Lower lobe of right lung (tissue), 2 donors: ENCODE data around the gene NRIP2. TPM values are rescaled to one million over a fixed set of nuclear protein-coding genes. Genes with fewer than 3 reads are reported as not detected.

Experiments used
- ATAC-seq, 2 donors: fragments of 200-7000 bp; cut with Tn5 transposase; one replicate each; pipeline ENCODE4 v1.9.1; 2020 to 2022; ENCODE audit warnings: mild to moderate bottlenecking in 2 of 2, moderate library complexity in 2 of 2
- DNase-seq: peaks from one replicate; pipeline ENCODE4 v3.0.0-alpha.2; 2020
- H3K27ac ChIP-seq: fragments of 200-600 bp; one replicate; pipeline ENCODE4 v1.8.0; 2022
- H3K27me3 ChIP-seq: fragments of 200-600 bp; one replicate; pipeline ENCODE4 v1.8.0; 2022; ENCODE audit warnings: low read depth
- H3K36me3 ChIP-seq: fragments of 200-600 bp; one replicate; pipeline ENCODE4 v1.8.0; 2022; ENCODE audit warnings: mild to moderate bottlenecking
- H3K4me1 ChIP-seq: fragments of 200-600 bp; one replicate; pipeline ENCODE4 v1.8.0; 2022
- H3K4me3 ChIP-seq: fragments of 200-600 bp; one replicate; pipeline ENCODE4 v1.8.0; 2022; ENCODE audit warnings: mild to moderate bottlenecking
- H3K9me3 ChIP-seq: fragments of 200-600 bp; one replicate; pipeline ENCODE4 v1.8.0; 2022
- intact Hi-C: fragments of 100-400 bp; cut with DNase I; formaldehyde crosslinking; loops from one replicate; pipeline ENCODE4 v1.11.0; 2022
- total RNA-seq: library from RNA; stranded (reverse); fragmentation: NEBNext Ultra II Directional; extraction: Animal tissue kit (Norgen Biotek cat#: 25700); gene quantifications from one replicate; pipeline ENCODE4 v1.2.1, GENCODE V29; 2021
- TF ChIP-seq, protein P1 (sequence below): fragments of 200-600 bp; IDR thresholded peaks from one replicate; pipeline ENCODE4 v1.8.0; 2022; ENCODE audit warnings: antibody characterized with exemption, mild to moderate bottlenecking
- donor health status: DM: no; HTN: yes; CAD: no; lungs with severe emphysema.

NRIP2 gene
- total RNA-seq, 1 donor from 2014 or later, result 0.77 TPM

DNA sequence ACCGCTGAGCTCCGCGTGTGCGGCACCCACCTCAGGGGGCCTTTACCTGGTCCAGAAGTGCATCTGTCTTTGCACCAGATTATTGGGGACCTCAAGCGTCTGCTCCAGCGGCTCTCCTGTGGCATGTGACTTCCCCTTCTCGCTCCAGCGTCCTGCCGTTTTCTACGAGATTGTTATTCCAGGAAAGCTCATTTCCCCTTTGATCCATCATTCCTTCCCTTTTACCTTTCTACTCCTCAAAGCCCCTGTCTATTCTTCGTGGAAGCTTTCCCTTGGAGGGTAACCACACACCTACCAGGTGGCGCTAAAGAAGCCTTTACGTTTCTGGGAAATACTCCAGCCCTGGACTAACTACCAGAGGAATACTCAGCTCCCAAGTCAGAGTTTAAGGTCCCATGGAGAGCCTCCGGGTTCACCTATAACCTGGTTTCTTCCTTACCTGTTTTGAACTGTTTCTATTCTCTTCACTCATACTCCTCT lies 38.6 kb downstream of the NRIP2 start:
- Histone ChIP-seq H3K27ac (peak overlapping the region; percentile 76), H3K27me3 (no peaks in the 10 kb centered on the region), H3K4me1 (peaks cover 29% of the 10 kb centered on the region), H3K36me3 (peaks cover 41% of the 10 kb centered on the region), H3K4me3 (peak overlapping the region; percentile 86), H3K9me3 (no peaks in the 10 kb centered on the region)
- intact Hi-C loops, result no loop called here
- no peak for DNase-seq
- ATAC-seq, result no peak
- TF ChIP-seq, protein P1, sequence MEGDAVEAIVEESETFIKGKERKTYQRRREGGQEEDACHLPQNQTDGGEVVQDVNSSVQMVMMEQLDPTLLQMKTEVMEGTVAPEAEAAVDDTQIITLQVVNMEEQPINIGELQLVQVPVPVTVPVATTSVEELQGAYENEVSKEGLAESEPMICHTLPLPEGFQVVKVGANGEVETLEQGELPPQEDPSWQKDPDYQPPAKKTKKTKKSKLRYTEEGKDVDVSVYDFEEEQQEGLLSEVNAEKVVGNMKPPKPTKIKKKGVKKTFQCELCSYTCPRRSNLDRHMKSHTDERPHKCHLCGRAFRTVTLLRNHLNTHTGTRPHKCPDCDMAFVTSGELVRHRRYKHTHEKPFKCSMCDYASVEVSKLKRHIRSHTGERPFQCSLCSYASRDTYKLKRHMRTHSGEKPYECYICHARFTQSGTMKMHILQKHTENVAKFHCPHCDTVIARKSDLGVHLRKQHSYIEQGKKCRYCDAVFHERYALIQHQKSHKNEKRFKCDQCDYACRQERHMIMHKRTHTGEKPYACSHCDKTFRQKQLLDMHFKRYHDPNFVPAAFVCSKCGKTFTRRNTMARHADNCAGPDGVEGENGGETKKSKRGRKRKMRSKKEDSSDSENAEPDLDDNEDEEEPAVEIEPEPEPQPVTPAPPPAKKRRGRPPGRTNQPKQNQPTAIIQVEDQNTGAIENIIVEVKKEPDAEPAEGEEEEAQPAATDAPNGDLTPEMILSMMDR, result no peak

DNA sequence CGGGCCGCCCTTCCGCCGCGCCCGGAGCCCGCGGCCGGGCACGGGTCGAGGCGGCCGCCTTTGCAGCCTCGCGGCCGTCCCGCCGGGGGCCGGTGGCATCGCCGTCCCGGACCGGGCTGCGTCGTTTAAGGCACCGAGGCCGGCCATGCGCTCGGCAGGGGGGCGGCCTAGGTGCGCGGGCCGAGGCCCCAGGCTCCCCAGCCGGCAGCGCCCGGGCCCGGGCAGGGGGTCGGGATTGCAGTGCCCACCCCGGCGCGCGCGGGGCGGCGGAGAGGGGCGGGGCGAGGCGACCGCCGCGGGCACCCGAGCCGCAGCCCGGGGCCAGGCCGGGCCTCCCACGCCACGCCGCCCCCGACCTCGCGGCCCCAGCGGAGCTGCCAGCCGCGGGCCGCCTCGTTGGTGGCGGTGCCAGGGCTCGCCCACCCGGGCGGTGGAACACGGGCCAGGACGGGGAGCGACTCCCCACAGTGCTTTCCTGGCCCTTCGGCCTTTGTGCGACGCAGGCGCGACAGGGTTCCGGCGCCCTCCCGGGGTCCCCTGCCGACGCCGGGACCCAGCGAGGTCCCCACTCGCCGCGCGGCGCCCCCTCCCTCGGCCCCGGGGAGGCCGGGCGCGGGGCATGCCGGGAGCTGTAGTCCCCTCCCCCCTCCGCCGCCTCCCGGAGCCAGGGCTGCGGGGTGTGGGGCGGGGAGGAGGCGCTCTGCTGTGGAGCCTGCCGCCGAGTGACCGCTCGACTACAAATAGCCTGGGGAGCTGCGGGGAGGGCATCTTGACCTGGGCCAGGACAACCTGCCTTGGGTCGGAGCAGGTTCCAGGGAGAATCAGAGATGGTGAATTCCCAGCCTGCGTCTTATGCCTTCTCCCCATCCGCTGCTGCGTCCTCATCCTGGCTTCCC lies 39.3 kb downstream of the NRIP2 start:
- intact Hi-C loops, result no loop called here
- DNase-seq (peak; percentile 82), ATAC-seq (peak; percentile 89 to 90)
- TF ChIP-seq, protein P1, result no peak
- Histone ChIP-seq H3K27ac (peak overlapping the region; percentile 76), H3K4me1 (peaks cover 29% of the 10 kb centered on the region), H3K9me3 (no peaks in the 10 kb centered on the region), H3K27me3 (no peaks in the 10 kb centered on the region), H3K4me3 (peak overlapping the region; percentile 86), H3K36me3 (peaks cover 34% of the 10 kb centered on the region)

DNA sequence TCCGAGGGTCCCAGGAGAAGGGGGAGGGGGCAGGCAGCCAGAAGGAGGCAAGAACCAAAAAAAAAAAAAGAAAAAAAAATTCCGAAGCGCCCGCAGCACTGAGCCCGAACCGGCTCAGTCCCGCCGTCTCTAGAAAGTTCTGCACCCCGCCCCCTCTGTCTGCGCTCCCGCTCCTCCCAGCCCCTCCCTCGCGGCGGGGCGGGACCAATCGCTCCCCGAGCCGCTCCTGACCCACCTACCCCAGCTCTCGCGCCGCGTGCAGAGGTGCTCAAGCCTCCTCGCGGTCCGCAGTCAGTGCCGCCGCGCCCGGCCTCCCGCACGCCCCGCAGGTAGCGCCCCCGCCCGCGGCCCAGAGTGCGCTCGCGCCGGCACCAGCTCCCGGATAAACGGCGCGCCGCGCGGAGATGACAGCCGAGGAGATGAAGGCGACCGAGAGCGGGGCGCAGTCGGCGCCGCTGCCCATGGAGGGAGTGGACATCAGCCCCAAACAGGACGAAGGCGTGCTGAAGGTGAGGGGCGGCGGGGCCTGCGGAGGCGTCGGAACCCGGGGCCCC lies 40.0 kb downstream of the NRIP2 start, which contains the start of gene FKBP4:
TSS of gene FKBP4 (plus strand) at position 235 of the 554 bp plus-strand sequence. CDS start at position 405, 170 bp downstream.
- H3K9me3 ChIP-seq, result no peaks in the 10 kb centered on the region
- peak within 1 kb of the TSS; percentile 76 for H3K27ac ChIP-seq
- H3K36me3 ChIP-seq, result peaks cover 27% of the 10 kb centered on the region
- DNase-seq (peak; percentile 92), ATAC-seq (peak; percentile 96)
- intact Hi-C loops, result no loop called here
- TF ChIP-seq, protein P1, result no peak
- peaks cover 29% of the 10 kb centered on the region for H3K4me1 ChIP-seq
- no peaks in the 10 kb centered on the region for H3K27me3 ChIP-seq
- H3K4me3 ChIP-seq, result peak within 1 kb of the TSS; percentile 86

DNA sequence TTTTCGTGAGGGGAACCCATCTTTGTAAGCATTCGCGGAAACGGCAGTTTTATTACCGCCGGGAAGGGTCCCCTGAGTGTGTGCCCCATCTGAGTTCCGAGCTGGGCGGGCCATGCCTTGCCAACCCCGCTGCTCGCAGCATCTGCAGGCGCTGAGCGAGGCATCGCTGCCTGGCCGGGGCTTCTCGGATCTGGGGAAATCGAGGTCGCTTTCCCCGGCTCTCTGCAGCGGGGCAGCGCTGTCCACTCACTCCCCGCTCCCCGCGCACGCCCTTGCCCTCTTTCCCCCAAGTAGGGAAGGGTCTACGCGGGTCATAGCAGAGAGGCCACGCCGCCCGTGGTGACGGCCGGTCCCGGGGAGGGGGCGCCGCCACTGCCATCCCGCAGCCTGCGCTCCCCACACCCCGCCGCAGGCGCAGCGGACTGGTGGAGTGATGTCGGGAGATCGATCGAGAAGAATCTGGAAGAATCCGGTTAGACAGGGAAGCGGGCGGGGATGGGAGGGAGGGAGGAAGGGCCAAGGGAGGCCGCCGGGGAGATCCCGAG lies 40.6 kb downstream of the NRIP2 start:
- ATAC-seq (peak; percentile 24 to 44), DNase-seq (peak; percentile 54)
- H3K4me3 ChIP-seq, result peak overlapping the region; percentile 86
- intact Hi-C loops, result no loop called here
- H3K27me3 ChIP-seq, result no peaks in the 10 kb centered on the region
- peaks cover 29% of the 10 kb centered on the region for H3K4me1 ChIP-seq
- H3K27ac ChIP-seq, result peak overlapping the region; percentile 46
- TF ChIP-seq, protein P1, result no peak
- no peaks in the 10 kb centered on the region for H3K9me3 ChIP-seq
- H3K36me3 ChIP-seq, result peaks cover 22% of the 10 kb centered on the region

DNA sequence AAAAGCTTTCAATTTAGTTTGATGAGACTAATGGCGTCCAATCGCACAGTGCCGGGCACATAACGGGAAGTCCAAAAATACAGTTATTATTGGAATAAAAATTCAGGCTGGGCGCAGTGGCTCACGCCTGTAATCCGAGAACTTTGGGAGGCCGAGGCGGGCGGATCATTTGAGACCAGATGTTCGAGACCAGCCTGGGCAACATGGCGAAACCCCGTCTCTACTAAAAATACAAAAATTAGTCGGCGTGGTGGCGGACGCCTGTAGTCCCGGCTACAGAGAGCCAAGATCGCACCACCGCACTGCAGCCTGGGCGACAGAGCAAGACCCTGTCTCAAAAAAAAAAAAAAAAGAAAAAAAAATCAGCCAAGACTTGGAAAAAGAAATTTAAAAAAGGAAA lies 41.3 kb downstream of the NRIP2 start:
- no peaks in the 10 kb centered on the region for H3K9me3 ChIP-seq
- peaks cover 15% of the 10 kb centered on the region for H3K36me3 ChIP-seq
- DNase-seq (no peak), ATAC-seq (no peak)
- H3K27me3 ChIP-seq, result no peaks in the 10 kb centered on the region
- no peak overlapping the region for H3K27ac ChIP-seq
- TF ChIP-seq, protein P1, result no peak
- peaks cover 29% of the 10 kb centered on the region for H3K4me1 ChIP-seq
- H3K4me3 ChIP-seq, result no peak overlapping the region
- intact Hi-C loops, result no loop called here
